Ecto neural progenitor cell (in vitro differentiated cells): ENCODE results near the gene TMEM214.

Source experiments
- DNase-seq: peaks from one replicate; pipeline ENCODE4 v3.0.0-alpha.2; 2018; ENCODE audit warnings: low spot score

Gene TMEM214

GRCh38 chr2:27032495-27033252 lies at the start of gene TMEM214:
Gene TMEM214, plus strand, starts transcription at chr2:27032965. Its CDS starts 51 bp downstream, at chr2:27033016.
- DNase-seq, result peak; percentile 91

- DNase-seq, result no peak
Measured at GRCh38 chr2:26983746-26984145, 49.0 kb upstream of the TMEM214 start.

GRCh38 chr2:26985807-26986206 lies 47.0 kb upstream of the TMEM214 start:
- DNase-seq, result no peak

- DNase-seq, result no peak
Measured at GRCh38 chr2:26986576-26986975, 46.2 kb upstream of the TMEM214 start.

GRCh38 chr2:26988058-26988860 lies 44.5 kb upstream of the TMEM214 start:
- DNase-seq, result no peak

- DNase-seq, result no peak
Measured at GRCh38 chr2:26989156-26989555, 43.6 kb upstream of the TMEM214 start.

- DNase-seq, result no peak
Measured at GRCh38 chr2:26991717-26992116, 41.0 kb upstream of the TMEM214 start.

GRCh38 chr2:26993768-26994167 lies 39.0 kb upstream of the TMEM214 start:
- no peak for DNase-seq

GRCh38 chr2:26994983-26995382 lies 37.8 kb upstream of the TMEM214 start:
- no peak for DNase-seq

- no peak for DNase-seq
Measured at GRCh38 chr2:26997394-26997793, 35.4 kb upstream of the TMEM214 start.

GRCh38 chr2:26998323-26998722 lies 34.4 kb upstream of the TMEM214 start:
- DNase-seq, result no peak

GRCh38 chr2:27000228-27000627 lies 32.5 kb upstream of the TMEM214 start:
- DNase-seq, result no peak

GRCh38 chr2:27000995-27001394 lies 31.8 kb upstream of the TMEM214 start:
- no peak for DNase-seq

- no peak for DNase-seq
Measured at GRCh38 chr2:27001950-27002349, 30.8 kb upstream of the TMEM214 start.

GRCh38 chr2:27003007-27003406 lies 29.8 kb upstream of the TMEM214 start:
- DNase-seq, result no peak

GRCh38 chr2:27003857-27004256 lies 28.9 kb upstream of the TMEM214 start:
- DNase-seq, result no peak

GRCh38 chr2:27006602-27007415 lies 26.0 kb upstream of the TMEM214 start:
- DNase-seq, result no peak

GRCh38 chr2:27007416-27008374 lies 25.1 kb upstream of the TMEM214 start:
- no peak for DNase-seq

GRCh38 chr2:27008678-27009077 lies 24.1 kb upstream of the TMEM214 start:
- DNase-seq, result no peak

- DNase-seq, result no peak
Measured at GRCh38 chr2:27009083-27009482, 23.7 kb upstream of the TMEM214 start.

- DNase-seq, result no peak
Measured at GRCh38 chr2:27009716-27010115, 23.0 kb upstream of the TMEM214 start.
